H9 (cell line): ENCODE measurements around the gene HPGDS. TPM values are rescaled to one million over a fixed set of nuclear protein-coding genes. Genes with fewer than 3 reads are reported as not detected.

Experiments used
- DNase-seq: peaks from one replicate; pipeline ENCODE4 v3.0.0-alpha.2; 2017
- H2AFZ ChIP-seq: one replicate; pipeline ENCODE4 v1.6.1; 2013; ENCODE audit warnings: mild to moderate bottlenecking, low read length, control low read depth, moderate library complexity
- H2AK5ac ChIP-seq: 2 replicates; pipeline ENCODE4 v1.6.1; 2013; ENCODE audit warnings: low read length, control low read depth, mixed read lengths; ENCODE audit not compliant: insufficient read length
- H2BK120ac ChIP-seq: one replicate; pipeline ENCODE4 v1.6.1; 2013; ENCODE audit warnings: low read depth, mild to moderate bottlenecking, low read length, control low read depth, inconsistent platforms; ENCODE audit not compliant: poor library complexity, severe bottlenecking
- H2BK12ac ChIP-seq: 2 replicates; pipeline ENCODE4 v1.6.1; 2013; ENCODE audit warnings: low read length, control low read depth, mixed read lengths, low read depth; ENCODE audit not compliant: insufficient read length
- H2BK15ac ChIP-seq: 2 replicates; pipeline ENCODE4 v1.6.1; 2013; ENCODE audit warnings: low read depth, low read length, control low read depth
- H2BK20ac ChIP-seq: one replicate; pipeline ENCODE4 v1.6.1; 2013; ENCODE audit warnings: low read depth, mild to moderate bottlenecking, low read length, control low read depth, inconsistent platforms; ENCODE audit not compliant: poor library complexity, severe bottlenecking
- H2BK5ac ChIP-seq: 2 replicates; pipeline ENCODE4 v1.6.1; 2013; ENCODE audit warnings: low read length, control low read depth, mixed read lengths; ENCODE audit not compliant: insufficient read length
- H3K14ac ChIP-seq: 2 replicates; pipeline ENCODE4 v1.6.1; 2013; ENCODE audit warnings: low read length, control low read depth; ENCODE audit not compliant: insufficient read depth
- H3K18ac ChIP-seq: 2 replicates; pipeline ENCODE4 v1.6.1; 2013; ENCODE audit warnings: low read depth, mild to moderate bottlenecking, mixed read lengths, low read length, control low read depth; ENCODE audit not compliant: insufficient read length
- H3K23ac ChIP-seq: 2 replicates; pipeline ENCODE4 v1.6.1; 2013; ENCODE audit warnings: low read length, control low read depth, mixed read lengths, low read depth; ENCODE audit not compliant: insufficient read length
- H3K23me2 ChIP-seq: 2 replicates; pipeline ENCODE4 v1.6.1; 2013; ENCODE audit warnings: low read depth, mild to moderate bottlenecking, mixed read lengths, low read length, control low read depth; ENCODE audit not compliant: insufficient read length, poor library complexity, severe bottlenecking
- H3K27ac ChIP-seq: 2 replicates; pipeline ENCODE4 v1.5.1; 2013; ENCODE audit warnings: low read length, control low read depth, mixed read lengths, low read depth; ENCODE audit not compliant: insufficient read length
- H3K27me3 ChIP-seq: 2 replicates; pipeline ENCODE4 v1.6.1; 2013; ENCODE audit warnings: low read length, control low read depth, inconsistent platforms; ENCODE audit not compliant: insufficient read depth
- H3K4ac ChIP-seq: 2 replicates; pipeline ENCODE4 v1.6.1; 2013; ENCODE audit warnings: low read depth, mild to moderate bottlenecking, control low read depth, inconsistent platforms, low read length, moderate library complexity
- H3K4me1 ChIP-seq: 2 replicates; pipeline ENCODE4 v1.6.1; 2013; ENCODE audit warnings: low read length, control low read depth, inconsistent platforms; ENCODE audit not compliant: insufficient read depth
- H3K4me2 ChIP-seq: 2 replicates; pipeline ENCODE4 v1.6.1; 2013; ENCODE audit warnings: low read length, control low read depth, mixed read lengths; ENCODE audit not compliant: insufficient read length, insufficient read depth
- H3K56ac ChIP-seq: 2 replicates; pipeline ENCODE4 v1.6.1; 2013; ENCODE audit warnings: low read depth, mild to moderate bottlenecking, mixed read lengths, low read length, control low read depth; ENCODE audit not compliant: insufficient read length
- H3K79me1 ChIP-seq: 2 replicates; pipeline ENCODE4 v1.6.1; 2013; ENCODE audit warnings: low read depth, mild to moderate bottlenecking, moderate library complexity, low read length, control low read depth, inconsistent platforms; ENCODE audit not compliant: insufficient read depth, poor library complexity, severe bottlenecking
- H3K79me2 ChIP-seq: 2 replicates; pipeline ENCODE4 v1.6.1; 2013; ENCODE audit warnings: low read length, control low read depth, inconsistent platforms; ENCODE audit not compliant: insufficient read depth
- H3K9ac ChIP-seq: 2 replicates; pipeline ENCODE4 v1.6.1; 2013; ENCODE audit warnings: low read length, control low read depth, mixed read lengths; ENCODE audit not compliant: insufficient read length; ENCODE audit errors: extremely low read depth
- H3K9me3 ChIP-seq: one replicate; pipeline ENCODE4 v1.6.1; 2013; ENCODE audit warnings: low read depth, low read length, inconsistent platforms; ENCODE audit not compliant: control insufficient read depth
- H3T11ph ChIP-seq: one replicate; pipeline ENCODE4 v1.6.1; 2013; ENCODE audit warnings: mild to moderate bottlenecking, low read length, control low read depth, inconsistent platforms
- H4K20me1 ChIP-seq: one replicate; pipeline ENCODE4 v1.6.1; 2013; ENCODE audit not compliant: control insufficient read depth, insufficient read length, insufficient read depth
- H4K5ac ChIP-seq: 2 replicates; pipeline ENCODE4 v1.6.1; 2013; ENCODE audit warnings: low read depth, mild to moderate bottlenecking, mixed read lengths, low read length, control low read depth; ENCODE audit not compliant: insufficient read length
- H4K8ac ChIP-seq: replicated peaks from 2 replicates; pipeline ENCODE4 v1.6.1; 2013; ENCODE audit warnings: low read length, control low read depth, mixed read lengths, low read depth; ENCODE audit not compliant: insufficient read length
- H4K91ac ChIP-seq: 2 replicates; pipeline ENCODE4 v1.6.1; 2013; ENCODE audit warnings: low read depth, mild to moderate bottlenecking, moderate library complexity, mixed read lengths, low read length, control low read depth; ENCODE audit not compliant: insufficient read length
- H3K27ac Mint-ChIP-seq, 3 experiments: 2 replicates in 2 of 3; 3 replicates in 1 of 3; pipeline ENCODE4 v1.8.0; 2020 to 2021; ENCODE audit warnings: mixed read lengths in 3 of 3, mild to moderate bottlenecking in 1 of 3, moderate library complexity in 1 of 3
- H3K27me3 Mint-ChIP-seq: 2 replicates; pipeline ENCODE4 v1.8.0; 2021; ENCODE audit warnings: low read depth, mild to moderate bottlenecking, moderate library complexity, mixed read lengths
- H3K36me3 Mint-ChIP-seq, 3 experiments: 2 replicates in 2 of 3; 3 replicates in 1 of 3; pipeline ENCODE4 v1.8.0; 2020 to 2021; ENCODE audit warnings: low read depth in 3 of 3, mixed read lengths in 3 of 3; ENCODE audit not compliant: insufficient read depth in 1 of 3
- H3K4me1 Mint-ChIP-seq, 2 experiments: 2 replicates each; pipeline ENCODE4 v1.8.0; 2020; ENCODE audit warnings: mixed read lengths in 2 of 2
- H3K4me3 Mint-ChIP-seq, 2 experiments: 2 replicates in 1 of 2; 3 replicates in 1 of 2; pipeline ENCODE4 v1.8.0; 2020 to 2021; ENCODE audit warnings: mild to moderate bottlenecking in 2 of 2, mixed read lengths in 2 of 2, moderate library complexity in 1 of 2
- H3K9me3 Mint-ChIP-seq, 2 experiments: 2 replicates in 1 of 2; 3 replicates in 1 of 2; pipeline ENCODE4 v1.8.0; 2020; ENCODE audit warnings: mild to moderate bottlenecking in 2 of 2, mixed read lengths in 2 of 2, moderate library complexity in 1 of 2
- CTCF ChIP-seq: fragments of 200-600 bp; sonication (generic); conservative IDR thresholded peaks from 3 replicates; pipeline ENCODE4 v1.8.0; 2021; ENCODE audit warnings: antibody characterized with exemption, mild to moderate bottlenecking
- WGBS: extraction: QIAGEN DNeasy Blood & Tissue Kit; methylation state at CpG from one replicate; pipeline ENCODE4 v1.1.7; 2013; ENCODE audit warnings: missing lambda C conversion rate, low lambda C conversion rate, mixed read lengths; ENCODE audit not compliant: insufficient read length; ENCODE audit errors: extremely low coverage; 5-methylcytosine and 5-hydroxymethylcytosine counted together
- total RNA-seq: library from RNA; stranded (reverse); gene quantifications from 2 replicates; pipeline ENCODE4 v1.2.1, GENCODE V29; 2021

The HPGDS gene
- total RNA-seq, 1 experiment from 2014 or later, result not detected

- Histone ChIP-seq H4K8ac (no peak overlapping the region), H3T11ph (no peak overlapping the region), H3K23ac (no peak overlapping the region), H3K23me2 (no peaks in the 10 kb centered on the region), H4K91ac (no peak overlapping the region), H2BK20ac (no peak overlapping the region), H3K9ac (no peak overlapping the region), H4K20me1 (no peaks in the 10 kb centered on the region), H3K9me3 (no peaks in the 10 kb centered on the region), H2AK5ac (no peak overlapping the region), H3K79me1 (no peaks in the 10 kb centered on the region), H3K27me3 (no peaks in the 10 kb centered on the region), H3K4ac (no peak overlapping the region), H3K56ac (no peak overlapping the region), H2BK120ac (no peak overlapping the region), H2BK5ac (no peak overlapping the region), H3K79me2 (no peaks in the 10 kb centered on the region), H2BK12ac (no peak overlapping the region), H3K4me1 (no peaks in the 10 kb centered on the region; the same call in 1 of the 2 replicates), H3K18ac (no peak overlapping the region), H3K14ac (no peak overlapping the region), H3K4me2 (no peak overlapping the region), H2BK15ac (no peak overlapping the region), H3K27ac (no peak overlapping the region), H2AFZ (no peak overlapping the region), H4K5ac (no peak overlapping the region)
- Mint-ChIP-seq H3K27me3 (no peaks in the 10 kb centered on the region), H3K27ac (no peak overlapping the region; a peak in 1 of 7 replicates), H3K4me1 (peaks cover 0 to 2% of the 10 kb centered on the region in 2 experiments; a peak in 1 of 4 replicates), H3K9me3 (no peaks in the 10 kb centered on the region), H3K4me3 (no peak overlapping the region), H3K36me3 (no peaks in the 10 kb centered on the region)
- no peak for TF ChIP-seq CTCF
- no peak for DNase-seq
- no CpG with 5 or more reads among the region's 2 CpGs for WGBS
Observed at GRCh38 chr4:94377294-94377693, 34.7 kb upstream of the HPGDS start.
